BJ (cell line): ENCODE results near the gene ELOVL6. TPM values are rescaled to one million over a fixed set of nuclear protein-coding genes. Genes with fewer than 3 reads are reported as not detected.

ENCODE experiments used
- CTCF ChIA-PET: fragments of 350-600 bp; formaldehyde crosslinking; extraction: SDS; loops from one replicate; lab custom pipeline; 2021; ENCODE audit warnings: antibody characterized with exemption, inconsistent platforms; lab: Yijun Ruan, JAX
- POLR2A ChIA-PET: fragments of 300-600 bp; sonication (Branson Sonifier 250); formaldehyde crosslinking; extraction: SDS; loops from one replicate; lab custom pipeline; 2021; ENCODE audit warnings: antibody characterized with exemption; lab: Charles Lee
- DNase-seq: peaks from one replicate; pipeline ENCODE4 v3.0.0-alpha.2; 2011; ENCODE audit warnings: low read depth
- H3K27me3 ChIP-seq: 2 replicates; pipeline ENCODE4 v1.6.0; 2011; ENCODE audit warnings: low read length; ENCODE audit not compliant: control insufficient read depth, insufficient read depth
- H3K36me3 ChIP-seq: 2 replicates; pipeline ENCODE4 v1.5.1; 2011; ENCODE audit warnings: low read length; ENCODE audit not compliant: control insufficient read depth, insufficient read depth
- H3K4me3 ChIP-seq: 2 replicates; pipeline ENCODE4 v1.5.1; 2011; ENCODE audit warnings: low read depth, mild to moderate bottlenecking, control low read depth, low read length
- polyA plus RNA-seq: library from polyadenylated mRNA; depleted of rRNA; stranded (reverse); fragments of >200 nt; gene quantifications from 2 replicates; pipeline ENCODE4 v1.2.3, GENCODE V29; 2011
- TF ChIP-seq, protein P1 (sequence below): IDR thresholded peaks from 2 replicates; pipeline ENCODE4 v1.5.1; 2011; ENCODE audit warnings: low read depth, mild to moderate bottlenecking, control low read depth, inconsistent platforms, low read length, moderate library complexity; ENCODE audit not compliant: insufficient read depth

Gene ELOVL6
- polyA plus RNA-seq, 1 experiment = 7.6 TPM

DNA sequence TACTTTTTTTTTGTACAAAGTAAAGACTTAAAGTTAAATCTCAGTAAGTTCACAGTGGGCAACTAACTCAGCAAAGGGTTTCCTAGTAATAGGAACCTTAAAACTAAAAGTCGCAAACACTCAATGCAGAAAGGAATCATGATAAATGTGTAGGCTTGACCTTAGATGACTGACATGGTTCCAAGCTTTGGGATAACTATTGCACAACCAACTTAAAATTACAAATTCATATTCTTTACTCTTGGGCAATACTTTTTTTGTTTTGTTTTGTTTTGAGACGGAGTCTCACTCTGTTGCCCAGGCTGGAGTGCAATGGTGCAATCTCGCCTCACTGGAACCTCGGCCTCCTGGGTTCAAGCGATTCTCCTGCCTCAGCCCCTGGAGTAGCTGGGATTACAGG is 8.2 kb downstream of the ELOVL6 start:
- ChIA-PET POLR2A (no interaction called here), CTCF (no interaction called here)
- Histone ChIP-seq H3K36me3 (no peaks in the 10 kb centered on the region), H3K27me3 (no peaks in the 10 kb centered on the region), H3K4me3 (no peak overlapping the region)
- DNase-seq = no peak
- TF ChIP-seq, protein P1, sequence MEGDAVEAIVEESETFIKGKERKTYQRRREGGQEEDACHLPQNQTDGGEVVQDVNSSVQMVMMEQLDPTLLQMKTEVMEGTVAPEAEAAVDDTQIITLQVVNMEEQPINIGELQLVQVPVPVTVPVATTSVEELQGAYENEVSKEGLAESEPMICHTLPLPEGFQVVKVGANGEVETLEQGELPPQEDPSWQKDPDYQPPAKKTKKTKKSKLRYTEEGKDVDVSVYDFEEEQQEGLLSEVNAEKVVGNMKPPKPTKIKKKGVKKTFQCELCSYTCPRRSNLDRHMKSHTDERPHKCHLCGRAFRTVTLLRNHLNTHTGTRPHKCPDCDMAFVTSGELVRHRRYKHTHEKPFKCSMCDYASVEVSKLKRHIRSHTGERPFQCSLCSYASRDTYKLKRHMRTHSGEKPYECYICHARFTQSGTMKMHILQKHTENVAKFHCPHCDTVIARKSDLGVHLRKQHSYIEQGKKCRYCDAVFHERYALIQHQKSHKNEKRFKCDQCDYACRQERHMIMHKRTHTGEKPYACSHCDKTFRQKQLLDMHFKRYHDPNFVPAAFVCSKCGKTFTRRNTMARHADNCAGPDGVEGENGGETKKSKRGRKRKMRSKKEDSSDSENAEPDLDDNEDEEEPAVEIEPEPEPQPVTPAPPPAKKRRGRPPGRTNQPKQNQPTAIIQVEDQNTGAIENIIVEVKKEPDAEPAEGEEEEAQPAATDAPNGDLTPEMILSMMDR = no peak

DNA sequence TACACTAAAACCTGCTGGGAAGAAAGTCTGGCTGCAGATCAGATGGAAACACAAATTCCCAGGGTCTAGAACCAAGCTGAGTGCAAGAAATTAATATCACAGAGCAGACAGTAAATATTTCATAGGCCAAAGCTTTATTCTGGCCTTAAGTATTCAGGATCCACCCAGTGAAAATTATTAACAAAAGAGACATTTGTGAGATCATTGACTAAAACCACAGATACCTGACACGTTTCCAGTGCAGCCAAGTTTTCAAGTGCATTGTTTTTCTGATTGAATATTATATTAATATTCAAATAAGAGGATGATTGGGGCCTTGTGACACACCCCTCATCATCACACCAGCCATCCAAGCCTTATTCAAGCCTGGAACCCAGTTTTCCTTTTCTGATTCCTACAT is 10.3 kb downstream of the ELOVL6 start:
- ChIA-PET POLR2A (no interaction called here), CTCF (no interaction called here)
- no peaks in the 10 kb centered on the region for H3K27me3 ChIP-seq
- no peaks in the 10 kb centered on the region for H3K36me3 ChIP-seq
- TF ChIP-seq, protein P1 = no peak
- DNase-seq = no peak
- H3K4me3 ChIP-seq = no peak overlapping the region

DNA sequence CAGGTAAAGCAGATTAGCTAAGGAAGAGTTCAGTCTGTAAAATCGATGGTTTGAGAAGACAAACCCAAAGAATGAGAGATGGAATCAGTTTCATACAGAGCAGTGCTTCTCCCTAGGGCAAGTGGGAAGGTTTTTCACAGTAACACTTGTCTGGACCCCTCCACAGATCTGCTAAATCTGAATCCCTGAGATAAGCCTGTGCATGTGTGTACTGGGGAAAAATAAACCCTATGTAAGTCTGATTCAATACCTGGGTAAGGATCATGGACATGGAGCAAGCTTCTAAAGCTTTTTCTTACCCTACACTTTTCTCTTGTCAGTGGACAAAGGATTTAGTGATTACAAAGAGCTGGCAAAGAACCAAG is 13.6 kb downstream of the ELOVL6 start:
- ChIA-PET POLR2A (no interaction called here), CTCF (no interaction called here)
- no peaks in the 10 kb centered on the region for H3K27me3 ChIP-seq
- DNase-seq = no peak
- H3K4me3 ChIP-seq = no peak overlapping the region
- TF ChIP-seq, protein P1 = no peak
- no peaks in the 10 kb centered on the region for H3K36me3 ChIP-seq

DNA sequence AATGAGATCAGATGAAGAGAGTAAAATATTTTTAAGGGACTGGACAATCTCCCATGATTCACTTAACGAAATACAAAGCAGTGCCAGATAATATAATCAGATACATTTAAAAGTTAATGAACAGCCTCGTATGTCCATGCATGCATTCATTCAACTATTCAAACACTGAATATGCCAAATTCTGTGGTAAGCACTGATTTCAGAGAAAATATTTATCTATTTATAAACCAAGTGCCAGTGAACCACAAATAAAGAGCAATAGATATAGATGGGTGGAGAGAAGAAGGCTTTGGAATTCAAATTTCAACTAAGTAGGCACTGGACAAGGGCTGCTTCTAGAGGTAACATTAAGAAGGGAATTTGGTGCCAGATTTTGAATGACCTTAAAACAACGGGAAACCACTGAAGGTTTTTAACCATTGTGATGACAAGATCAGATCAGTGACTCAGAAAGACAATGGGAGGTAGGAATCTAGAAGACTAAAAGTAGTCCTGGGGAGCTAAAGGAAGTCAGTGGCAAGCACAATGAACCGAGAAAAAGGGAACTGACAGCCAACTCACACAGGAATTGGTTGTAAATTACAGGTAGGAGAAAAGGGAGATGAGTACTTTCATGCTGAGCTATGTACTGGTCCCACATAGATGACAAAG is 14.2 kb downstream of the ELOVL6 start:
- Histone ChIP-seq H3K36me3 (no peaks in the 10 kb centered on the region), H3K4me3 (no peak overlapping the region), H3K27me3 (no peaks in the 10 kb centered on the region)
- ChIA-PET CTCF (no interaction called here), POLR2A (no interaction called here)
- TF ChIP-seq, protein P1 = no peak
- no peak for DNase-seq

DNA sequence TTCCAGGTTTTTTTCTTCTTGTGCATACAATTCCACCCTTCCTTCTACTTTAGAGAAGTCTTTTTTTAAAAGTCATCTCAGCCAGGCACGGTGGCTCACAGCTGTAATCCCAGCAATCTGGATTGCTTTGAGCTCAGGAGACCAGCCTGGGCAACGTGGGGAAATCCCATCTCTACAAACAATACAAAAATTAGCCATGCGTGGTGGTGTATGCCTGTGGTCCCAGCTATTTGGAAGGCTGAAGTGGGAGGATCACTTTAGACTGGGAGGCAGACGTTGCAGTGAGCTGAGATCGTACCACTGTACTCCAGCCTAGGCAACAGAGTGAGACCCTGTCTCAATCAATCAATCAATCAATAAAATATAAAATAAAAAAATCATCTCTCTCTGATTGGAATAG is 14.8 kb downstream of the ELOVL6 start:
- POLR2A ChIA-PET = no interaction called here
- no peak overlapping the region for H3K4me3 ChIP-seq
- H3K36me3 ChIP-seq = no peaks in the 10 kb centered on the region
- DNase-seq = no peak
- CTCF ChIA-PET = interaction anchor here (0.7 kb wide), 1 partner anchor 151 kb away, joined by 5 read pairs; no protein-coding TSS in a partner anchor
- no peaks in the 10 kb centered on the region for H3K27me3 ChIP-seq
- TF ChIP-seq, protein P1 = no peak
